Measurements from ENCODE around the gene THAP10.

Gene THAP10

DNA sequence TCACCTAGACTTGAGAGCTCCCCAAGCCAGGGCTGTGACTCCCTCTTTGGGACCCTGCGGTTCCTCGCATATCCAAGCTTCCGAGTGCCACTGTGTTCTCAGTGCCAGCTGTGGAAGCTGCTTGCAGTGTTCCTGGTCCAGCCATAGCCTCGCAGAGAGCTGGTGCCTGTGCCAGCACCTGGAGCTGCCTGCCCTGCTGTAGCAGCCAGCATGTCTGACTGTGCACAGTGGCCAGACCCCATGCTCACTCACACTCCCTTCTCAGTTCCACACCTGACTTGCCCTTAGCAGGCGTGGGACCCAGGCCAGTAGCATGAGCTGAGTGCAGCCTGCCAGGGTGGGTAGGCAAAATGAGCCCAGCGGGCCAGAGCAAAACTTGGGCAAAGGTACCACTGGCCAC is 25.7 kb upstream of the THAP10 start:
- Histone ChIP-seq H3K27ac (ENCODE audit: low read length) (no peak overlapping the region), H3K9me3 (ENCODE audit: control insufficient read depth, insufficient read depth, low read length) (no peaks in the 10 kb centered on the region), H3K36me3 (ENCODE audit: control insufficient read depth, insufficient read depth, low read length) (no peaks in the 10 kb centered on the region), H3K4me3 (ENCODE audit: low read length) (no peak overlapping the region), H3K27me3 (ENCODE audit: control insufficient read depth, insufficient read depth, low read length) (no peaks in the 10 kb centered on the region), H3K4me1 (ENCODE audit: control insufficient read depth, insufficient read depth, low read length) (no peaks in the 10 kb centered on the region)
- DNase-seq (ENCODE audit: low read depth, low spot score) = no peak
- no CpG with 5 or more reads among the region's 6 CpGs for WGBS (ENCODE audit: insufficient coverage, insufficient read length)

DNA sequence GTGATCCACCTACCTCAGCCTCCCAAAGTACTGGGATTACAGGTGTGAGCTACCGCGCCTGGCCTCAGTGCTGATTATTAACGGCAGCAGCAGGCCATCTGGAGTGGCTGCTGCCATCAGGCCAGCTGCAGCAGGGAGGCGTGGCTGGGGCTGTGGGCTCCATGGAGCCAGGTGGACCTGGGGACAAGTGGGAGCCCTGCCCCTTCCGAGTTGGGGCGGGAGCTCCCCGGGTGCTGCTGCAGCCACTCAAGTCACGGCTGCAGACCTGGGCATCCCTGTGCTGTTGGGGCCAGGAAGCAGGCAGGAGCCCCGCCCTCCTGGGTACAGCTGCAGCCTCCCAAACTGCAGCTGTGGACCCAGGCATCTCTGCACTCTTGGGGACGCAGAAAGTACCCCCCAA is 24.3 kb upstream of the THAP10 start:
- H3K27me3 ChIP-seq (ENCODE audit: control insufficient read depth, insufficient read depth, low read length) = no peaks in the 10 kb centered on the region
- no peak for DNase-seq (ENCODE audit: low read depth, low spot score)
- H3K27ac ChIP-seq (ENCODE audit: low read length) = no peak overlapping the region
- no peaks in the 10 kb centered on the region for H3K9me3 ChIP-seq (ENCODE audit: control insufficient read depth, insufficient read depth, low read length)
- no peaks in the 10 kb centered on the region for H3K4me1 ChIP-seq (ENCODE audit: control insufficient read depth, insufficient read depth, low read length)
- H3K4me3 ChIP-seq (ENCODE audit: low read length) = no peak overlapping the region
- no peaks in the 10 kb centered on the region for H3K36me3 ChIP-seq (ENCODE audit: control insufficient read depth, insufficient read depth, low read length)
- no CpG with 5 or more reads among the region's 10 CpGs for WGBS (ENCODE audit: insufficient coverage, insufficient read length)

DNA sequence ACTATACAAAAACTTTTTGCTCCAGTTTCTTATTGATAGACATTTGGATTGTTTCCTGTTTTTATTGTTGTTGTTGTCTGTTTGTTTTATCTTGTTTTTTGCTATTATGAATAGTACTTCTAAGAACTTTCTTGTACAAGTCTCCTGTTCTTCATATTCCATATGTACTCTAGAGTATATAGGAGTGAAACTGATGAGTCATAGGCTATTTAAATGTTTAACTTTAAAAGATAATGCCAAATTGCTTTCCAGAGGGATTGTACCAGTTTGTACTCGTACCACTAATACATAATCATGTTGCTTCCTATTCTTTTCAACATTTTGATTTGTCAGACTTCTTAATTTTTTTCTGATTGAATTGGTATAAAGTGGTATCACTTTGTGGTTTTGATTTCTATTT is 20.0 kb upstream of the THAP10 start:
- no peak overlapping the region for H3K27ac ChIP-seq (ENCODE audit: low read length)
- DNase-seq (ENCODE audit: low read depth, low spot score) = no peak
- WGBS (ENCODE audit: insufficient coverage, insufficient read length) = no CpG with 5 or more reads among the region's 1 CpG
- H3K36me3 ChIP-seq (ENCODE audit: control insufficient read depth, insufficient read depth, low read length) = no peaks in the 10 kb centered on the region
- no peaks in the 10 kb centered on the region for H3K9me3 ChIP-seq (ENCODE audit: control insufficient read depth, insufficient read depth, low read length)
- H3K27me3 ChIP-seq (ENCODE audit: control insufficient read depth, insufficient read depth, low read length) = no peaks in the 10 kb centered on the region
- H3K4me3 ChIP-seq (ENCODE audit: low read length) = no peak overlapping the region
- no peaks in the 10 kb centered on the region for H3K4me1 ChIP-seq (ENCODE audit: control insufficient read depth, insufficient read depth, low read length)

DNA sequence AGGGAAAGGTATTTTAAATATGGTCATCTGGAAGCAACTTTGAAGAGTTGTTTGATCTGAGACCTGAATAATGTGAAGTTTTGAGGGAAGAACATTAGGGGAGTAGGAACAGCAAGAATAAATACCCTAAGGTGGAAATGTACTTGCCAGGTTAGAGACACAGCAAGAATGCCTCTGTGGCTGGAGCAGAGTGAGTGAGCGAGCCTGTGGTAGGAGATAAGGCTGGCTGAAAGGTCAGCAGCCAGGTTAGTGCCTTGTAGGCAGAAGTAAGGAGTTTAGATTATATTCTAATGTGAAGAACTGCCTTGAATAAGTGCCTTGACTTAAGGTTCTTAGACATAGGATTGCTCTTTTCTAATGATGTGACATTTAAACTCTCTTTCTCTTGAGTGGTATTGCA is 18.7 kb upstream of the THAP10 start:
- Histone ChIP-seq H3K27me3 (ENCODE audit: control insufficient read depth, insufficient read depth, low read length) (no peaks in the 10 kb centered on the region), H3K36me3 (ENCODE audit: control insufficient read depth, insufficient read depth, low read length) (no peaks in the 10 kb centered on the region), H3K4me1 (ENCODE audit: control insufficient read depth, insufficient read depth, low read length) (no peaks in the 10 kb centered on the region), H3K27ac (ENCODE audit: low read length) (no peak overlapping the region), H3K9me3 (ENCODE audit: control insufficient read depth, insufficient read depth, low read length) (no peaks in the 10 kb centered on the region), H3K4me3 (ENCODE audit: low read length) (no peak overlapping the region)
- WGBS (ENCODE audit: insufficient coverage, insufficient read length) = no CpG with 5 or more reads among the region's 1 CpG
- DNase-seq (ENCODE audit: low read depth, low spot score) = no peak

DNA sequence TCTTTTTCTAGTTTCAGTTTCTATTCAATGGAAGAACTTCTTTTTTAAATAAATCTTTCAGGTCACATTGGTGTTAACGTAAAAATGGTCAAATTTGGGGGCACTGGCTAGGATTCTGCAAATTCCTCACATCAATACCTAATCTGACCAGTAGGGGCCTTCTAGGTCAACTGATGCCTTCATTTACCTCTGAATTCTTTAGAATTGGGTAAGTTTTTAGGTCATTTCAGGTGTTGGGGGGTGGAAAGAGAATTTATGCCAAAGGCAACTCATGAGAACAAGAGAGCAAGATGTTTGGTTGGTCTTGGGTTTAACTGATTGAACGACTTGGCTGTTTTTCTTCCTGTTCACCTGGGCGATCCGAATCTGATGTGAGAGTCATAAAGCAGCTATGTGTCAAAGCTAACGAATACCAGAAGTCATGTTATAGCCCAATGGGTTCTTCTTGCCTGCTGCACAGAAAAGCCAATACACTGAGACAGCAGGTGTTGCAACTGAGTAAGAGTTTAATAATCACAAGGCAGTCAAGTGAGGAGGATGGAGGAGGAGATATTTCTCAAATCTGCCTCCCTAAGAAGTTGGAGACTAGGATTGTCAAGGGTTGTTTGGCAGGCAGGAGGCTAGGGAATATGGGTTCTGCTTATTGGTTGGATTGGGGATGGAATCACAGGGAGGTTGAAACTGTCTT is 15.7 kb upstream of the THAP10 start:
- no peak overlapping the region for H3K4me3 ChIP-seq (ENCODE audit: low read length)
- no peaks in the 10 kb centered on the region for H3K9me3 ChIP-seq (ENCODE audit: control insufficient read depth, insufficient read depth, low read length)
- WGBS (ENCODE audit: insufficient coverage, insufficient read length) = no CpG with 5 or more reads among the region's 5 CpGs
- no peak for DNase-seq (ENCODE audit: low read depth, low spot score)
- no peaks in the 10 kb centered on the region for H3K36me3 ChIP-seq (ENCODE audit: control insufficient read depth, insufficient read depth, low read length)
- no peaks in the 10 kb centered on the region for H3K4me1 ChIP-seq (ENCODE audit: control insufficient read depth, insufficient read depth, low read length)
- no peaks in the 10 kb centered on the region for H3K27me3 ChIP-seq (ENCODE audit: control insufficient read depth, insufficient read depth, low read length)
- H3K27ac ChIP-seq (ENCODE audit: low read length) = no peak overlapping the region

DNA sequence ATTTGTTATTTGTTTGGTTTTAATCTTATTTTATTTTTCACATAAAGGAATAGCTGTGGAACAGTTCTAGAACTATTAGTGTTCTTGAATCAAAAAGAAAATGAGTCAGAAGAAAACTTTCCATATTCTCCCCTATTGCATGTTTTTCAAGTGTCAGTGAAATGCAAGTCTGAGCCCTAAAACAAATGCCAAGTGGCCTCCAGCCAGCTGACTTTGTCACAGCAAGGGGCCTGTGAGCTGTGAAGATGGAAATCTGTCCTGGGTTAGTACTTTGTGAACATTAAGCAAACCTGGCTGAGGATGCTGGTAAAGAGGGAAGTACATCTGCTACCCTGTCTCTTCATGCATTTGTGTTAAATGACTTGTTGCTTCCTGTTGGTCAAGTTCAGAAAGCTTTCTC is 14.6 kb upstream of the THAP10 start:
- Histone ChIP-seq H3K27ac (ENCODE audit: low read length) (no peak overlapping the region), H3K9me3 (ENCODE audit: control insufficient read depth, insufficient read depth, low read length) (no peaks in the 10 kb centered on the region), H3K4me3 (ENCODE audit: low read length) (no peak overlapping the region), H3K36me3 (ENCODE audit: control insufficient read depth, insufficient read depth, low read length) (no peaks in the 10 kb centered on the region), H3K27me3 (ENCODE audit: control insufficient read depth, insufficient read depth, low read length) (no peaks in the 10 kb centered on the region), H3K4me1 (ENCODE audit: control insufficient read depth, insufficient read depth, low read length) (no peaks in the 10 kb centered on the region)
- no peak for DNase-seq (ENCODE audit: low read depth, low spot score)

DNA sequence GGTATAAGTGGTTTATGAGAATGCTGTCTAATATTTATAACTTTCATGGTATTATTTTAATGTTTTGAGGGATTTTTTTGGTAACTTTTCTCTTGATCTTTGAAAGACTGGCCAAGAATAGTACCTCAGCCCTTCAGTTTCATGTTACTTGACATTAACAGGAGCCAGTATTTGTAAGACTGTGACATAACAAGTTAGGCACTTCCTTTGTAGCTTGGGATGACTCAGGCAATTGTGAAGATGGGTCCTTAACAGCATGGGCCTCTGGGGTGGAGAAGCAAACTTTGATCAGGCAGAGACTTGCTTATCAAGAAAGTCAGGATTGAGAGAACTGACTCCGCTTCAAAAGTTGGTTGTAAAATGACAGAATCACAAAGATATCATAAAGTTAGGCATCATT is 9.9 kb upstream of the THAP10 start:
- Histone ChIP-seq H3K4me3 (ENCODE audit: low read length) (no peak overlapping the region), H3K27ac (ENCODE audit: low read length) (no peak overlapping the region), H3K9me3 (ENCODE audit: control insufficient read depth, insufficient read depth, low read length) (no peaks in the 10 kb centered on the region), H3K27me3 (ENCODE audit: control insufficient read depth, insufficient read depth, low read length) (no peaks in the 10 kb centered on the region), H3K36me3 (ENCODE audit: control insufficient read depth, insufficient read depth, low read length) (no peaks in the 10 kb centered on the region), H3K4me1 (ENCODE audit: control insufficient read depth, insufficient read depth, low read length) (no peaks in the 10 kb centered on the region)
- no peak for DNase-seq (ENCODE audit: low read depth, low spot score)
- WGBS (ENCODE audit: insufficient coverage, insufficient read length) = no CpG with 5 or more reads among the region's 1 CpG

DNA sequence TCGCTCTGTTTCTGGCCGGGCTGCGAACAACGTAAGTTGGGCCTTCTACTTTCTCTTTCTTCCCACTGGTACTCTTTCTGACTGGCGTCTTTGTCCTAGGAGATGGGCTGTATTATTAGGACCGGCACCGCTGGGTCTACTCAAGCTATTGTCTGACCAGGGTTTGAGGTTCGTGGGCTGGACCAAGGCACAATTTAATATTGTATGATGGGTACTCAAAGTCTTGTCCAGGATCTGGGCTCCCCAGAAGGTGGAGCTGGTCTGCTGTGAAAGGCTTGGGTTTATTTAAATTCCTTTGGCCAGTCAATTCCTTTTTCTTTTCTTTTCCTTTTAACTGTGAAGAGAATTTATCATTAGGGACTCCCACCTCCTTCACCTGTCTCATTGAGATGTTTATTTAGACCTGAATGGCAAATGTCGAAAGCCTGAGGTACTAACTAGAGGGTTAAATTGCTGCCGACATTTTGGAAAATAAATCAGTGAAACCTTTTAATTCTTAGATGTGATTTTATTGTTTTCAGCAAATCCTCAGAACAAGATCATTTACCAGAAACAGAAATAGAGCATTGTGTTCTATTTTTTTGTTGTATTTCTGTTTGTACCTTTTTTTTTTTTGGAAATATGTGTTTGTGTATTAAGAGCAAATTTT is 803 bp upstream of the THAP10 start:
- DNase-seq (ENCODE audit: low read depth, low spot score) = no peak
- no peaks in the 10 kb centered on the region for H3K9me3 ChIP-seq (ENCODE audit: control insufficient read depth, insufficient read depth, low read length)
- H3K36me3 ChIP-seq (ENCODE audit: control insufficient read depth, insufficient read depth, low read length) = no peaks in the 10 kb centered on the region; the same call in 1 of the 2 replicates
- peak overlapping the region; percentile 66; the same call in 1 of the 2 replicates for H3K4me3 ChIP-seq (ENCODE audit: low read length)
- H3K27me3 ChIP-seq (ENCODE audit: control insufficient read depth, insufficient read depth, low read length) = no peaks in the 10 kb centered on the region
- no CpG with 5 or more reads among the region's 10 CpGs for WGBS (ENCODE audit: insufficient coverage, insufficient read length)
- no peaks in the 10 kb centered on the region for H3K4me1 ChIP-seq (ENCODE audit: control insufficient read depth, insufficient read depth, low read length)
- no peak overlapping the region for H3K27ac ChIP-seq (ENCODE audit: low read length)

DNA sequence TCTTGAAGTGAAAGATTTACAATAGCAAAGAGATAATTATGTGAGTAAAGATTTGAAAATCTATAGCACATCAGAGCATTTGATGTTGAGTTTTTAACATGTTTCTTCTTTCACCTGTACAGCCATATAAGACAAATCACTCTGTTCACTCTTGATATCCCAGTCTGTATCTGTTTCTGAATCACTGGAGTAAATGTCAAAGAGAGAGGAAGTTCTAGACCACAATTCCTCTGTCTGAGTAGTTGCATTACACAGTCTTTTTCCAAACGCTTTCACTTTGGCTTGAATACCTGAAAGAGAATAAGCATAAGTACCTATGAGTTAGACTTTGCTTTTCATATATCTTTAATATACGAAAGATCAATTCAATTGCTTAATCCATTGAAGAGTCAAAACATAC is 9.9 kb downstream of the THAP10 start:
- DNase-seq (ENCODE audit: low read depth, low spot score) = no peak
- H3K4me3 ChIP-seq (ENCODE audit: low read length) = no peak overlapping the region
- H3K9me3 ChIP-seq (ENCODE audit: control insufficient read depth, insufficient read depth, low read length) = no peaks in the 10 kb centered on the region
- WGBS (ENCODE audit: insufficient coverage, insufficient read length) = no CpG with 5 or more reads among the region's 2 CpGs
- no peaks in the 10 kb centered on the region for H3K27me3 ChIP-seq (ENCODE audit: control insufficient read depth, insufficient read depth, low read length)
- no peaks in the 10 kb centered on the region for H3K4me1 ChIP-seq (ENCODE audit: control insufficient read depth, insufficient read depth, low read length)
- no peaks in the 10 kb centered on the region for H3K36me3 ChIP-seq (ENCODE audit: control insufficient read depth, insufficient read depth, low read length)
- no peak overlapping the region for H3K27ac ChIP-seq (ENCODE audit: low read length)

DNA sequence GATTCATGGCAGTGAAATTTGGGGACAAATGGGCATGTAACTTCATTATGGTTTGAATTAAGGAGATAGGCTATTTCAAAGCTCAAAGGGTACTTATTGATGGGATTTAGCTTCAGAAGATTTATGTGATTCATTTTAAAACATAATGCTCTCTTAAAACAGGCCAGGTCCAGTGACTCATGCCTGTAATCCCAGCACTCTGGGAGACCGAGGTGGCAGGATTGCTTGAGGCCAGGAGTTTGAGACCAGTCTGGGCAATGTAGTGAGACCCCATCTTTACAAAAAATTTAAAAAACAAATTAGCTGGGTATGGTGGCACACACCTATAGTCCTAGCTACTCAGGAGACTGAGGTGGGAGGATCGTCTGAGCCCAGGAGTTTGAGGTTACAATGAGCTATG is 11.5 kb downstream of the THAP10 start:
- H3K27me3 ChIP-seq (ENCODE audit: control insufficient read depth, insufficient read depth, low read length) = no peaks in the 10 kb centered on the region
- WGBS (ENCODE audit: insufficient coverage, insufficient read length) = no CpG with 5 or more reads among the region's 2 CpGs
- no peaks in the 10 kb centered on the region for H3K9me3 ChIP-seq (ENCODE audit: control insufficient read depth, insufficient read depth, low read length)
- H3K27ac ChIP-seq (ENCODE audit: low read length) = no peak overlapping the region
- no peak for DNase-seq (ENCODE audit: low read depth, low spot score)
- H3K4me3 ChIP-seq (ENCODE audit: low read length) = no peak overlapping the region
- H3K36me3 ChIP-seq (ENCODE audit: control insufficient read depth, insufficient read depth, low read length) = no peaks in the 10 kb centered on the region
- no peaks in the 10 kb centered on the region for H3K4me1 ChIP-seq (ENCODE audit: control insufficient read depth, insufficient read depth, low read length)

DNA sequence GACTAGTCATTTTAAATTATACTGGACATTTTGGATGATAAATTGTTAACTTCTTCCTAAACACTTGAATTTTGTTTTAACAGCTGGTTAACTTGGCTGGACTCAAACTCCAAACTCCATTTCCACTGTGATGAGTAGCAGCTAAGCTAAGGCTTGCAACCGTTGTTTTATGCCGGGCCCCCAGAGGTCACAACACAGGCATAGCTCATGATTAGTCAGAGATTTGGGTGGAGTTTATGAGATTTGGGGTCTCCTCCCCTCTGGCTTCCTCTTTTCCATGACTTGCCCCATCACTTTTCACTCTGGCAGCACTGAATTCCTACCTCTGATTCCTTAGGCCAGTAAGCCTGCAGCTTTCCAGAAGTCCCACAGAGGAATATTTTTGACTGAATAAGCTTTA is 12.8 kb downstream of the THAP10 start:
- Histone ChIP-seq H3K27me3 (ENCODE audit: control insufficient read depth, insufficient read depth, low read length) (no peaks in the 10 kb centered on the region), H3K4me1 (ENCODE audit: control insufficient read depth, insufficient read depth, low read length) (no peaks in the 10 kb centered on the region), H3K9me3 (ENCODE audit: control insufficient read depth, insufficient read depth, low read length) (no peaks in the 10 kb centered on the region), H3K27ac (ENCODE audit: low read length) (no peak overlapping the region), H3K36me3 (ENCODE audit: control insufficient read depth, insufficient read depth, low read length) (no peaks in the 10 kb centered on the region), H3K4me3 (ENCODE audit: low read length) (no peak overlapping the region)
- DNase-seq (ENCODE audit: low read depth, low spot score) = no peak
- no CpG with 5 or more reads among the region's 2 CpGs for WGBS (ENCODE audit: insufficient coverage, insufficient read length)
